Sigmoid colon (tissue), 7 donors: ENCODE data around the gene HK3. TPM values are rescaled to one million over a fixed set of nuclear protein-coding genes. Genes with fewer than 3 reads are reported as not detected.

Experiments used
- DNase-seq: peaks from one replicate; pipeline ENCODE4 v3.0.0-alpha.2; 2019
- H3K27ac ChIP-seq, 4 donors: fragments of 200-600 bp; sonication (generic); one replicate each; pipeline ENCODE4 v1.5.1; 2016 to 2019; ENCODE audit warnings: mild to moderate bottlenecking in 1 of 4
- H3K27me3 ChIP-seq, 3 donors: fragments of 200-600 bp; sonication (generic); one replicate each; pipeline ENCODE4 v1.5.1; 2019; ENCODE audit warnings: mild to moderate bottlenecking in 1 of 3
- H3K36me3 ChIP-seq, 4 donors: fragments of 200-600 bp; sonication (generic); one replicate each; pipeline ENCODE4 v1.5.1; 2016 to 2019
- H3K4me1 ChIP-seq, 4 donors: fragments of 200-600 bp; sonication (generic); one replicate each; pipeline ENCODE4 v1.5.1; 2017 to 2019
- H3K4me3 ChIP-seq, 4 donors: fragments of 200-600 bp; sonication (generic); one replicate each; pipeline ENCODE4 v1.5.1; 2017 to 2019; ENCODE audit warnings: mild to moderate bottlenecking in 2 of 4, moderate library complexity in 1 of 4
- H3K9me3 ChIP-seq, 4 donors: fragments of 200-600 bp in 3 of 4; sonication (generic) in 3 of 4; one replicate each; pipeline versions ENCODE4 v1.5.1 to v1.6.1; 2013 to 2019
- CTCF ChIP-seq, 4 experiments: fragments of 450-650 bp in 3 of 4; fragments of 200-600 bp in 1 of 4; IDR thresholded peaks; one replicate each; pipeline ENCODE4 v1.5.1; 2016 to 2019; ENCODE audit warnings: antibody characterized with exemption in 4 of 4, mild to moderate bottlenecking in 3 of 4, moderate library complexity in 2 of 4
- EP300 ChIP-seq, 4 donors: sonication (generic); formaldehyde crosslinking; IDR thresholded peaks; one replicate each; pipeline ENCODE4 v1.6.1; 2017; ENCODE audit warnings: antibody characterized with exemption in 4 of 4
- POLR2A ChIP-seq, 2 donors: fragments of 450-650 bp; IDR thresholded peaks; one replicate each; pipeline ENCODE4 v1.6.1; 2016; ENCODE audit warnings: antibody characterized with exemption in 2 of 2, mild to moderate bottlenecking in 2 of 2, moderate library complexity in 2 of 2
- POLR2AphosphoS5 ChIP-seq, 4 donors: sonication (generic); formaldehyde crosslinking; IDR thresholded peaks; one replicate each; pipeline ENCODE4 v1.6.1; 2017; ENCODE audit warnings: antibody characterized with exemption in 4 of 4
- WGBS, 2 donors: extraction: QIAGEN DNeasy Blood & Tissue Kit; methylation state at CpG; one replicate each; pipeline ENCODE4 v1.1.7; 2013; 5-methylcytosine and 5-hydroxymethylcytosine counted together
- intact Hi-C: fragments of 100-400 bp; cut with DNase I; formaldehyde crosslinking; loops from one replicate; pipeline ENCODE4 v1.15.1; 2023
- polyA plus RNA-seq, 3 donors: library from polyadenylated mRNA; stranded (reverse); fragments of 200-250 nt; gene quantifications; one replicate each; pipeline ENCODE4 v1.2.3, GENCODE V29; 2013
- total RNA-seq, 4 donors: library from RNA; depleted of rRNA; stranded (reverse); fragments of >200 nt; gene quantifications; one replicate each; pipeline ENCODE4 v1.1.0, GENCODE V29; 2016
- donor health status: healthy with polysubstance abuse.
- donor health status: Bipolar disorder and iron deficiency.
- donor health status: healthy.

Gene HK3
- total and polyA plus RNA-seq, 7 donors: 1.8 to 12.8 (median 8.6) TPM

- Histone ChIP-seq H3K9me3 (no peaks in the 10 kb centered on the region), H3K27me3 (no peaks in the 10 kb centered on the region), H3K27ac (no peak overlapping the region), H3K4me3 (no peak overlapping the region), H3K36me3 (no peaks in the 10 kb centered on the region), H3K4me1 (no peaks in the 10 kb centered on the region)
- DNase-seq: peak; percentile 48
- intact Hi-C loops: no loop called here
- no peak for TF ChIP-seq CTCF (IDR thresholded peaks at IDR 0.05)
- no peak for TF ChIP-seq POLR2A (IDR thresholded peaks at IDR 0.05)
- no peak for TF ChIP-seq POLR2AphosphoS5 (IDR thresholded peaks at IDR 0.05)
- TF ChIP-seq EP300 (IDR thresholded peaks at IDR 0.05): no peak
- 86 to 88% methylated on average over 28 of the region's 28 CpGs for WGBS, 2 donors
These were observed 11.8 kb downstream of the HK3 start for GRCh38 chr5:176887252-176887849.

GRCh38 chr5:176886336-176887251, 12.6 kb downstream of the HK3 start:
- H3K4me3 ChIP-seq: no peak overlapping the region
- H3K27me3 ChIP-seq: no peaks in the 10 kb centered on the region
- no peaks in the 10 kb centered on the region for H3K36me3 ChIP-seq
- no peaks in the 10 kb centered on the region for H3K9me3 ChIP-seq
- no peak overlapping the region for H3K27ac ChIP-seq
- no peaks in the 10 kb centered on the region for H3K4me1 ChIP-seq
- intact Hi-C loops: no loop called here
- 88 to 94% methylated on average over 13 of the region's 13 CpGs for WGBS, 2 donors
- TF ChIP-seq CTCF (IDR thresholded peaks at IDR 0.05) (no peak), POLR2A (IDR thresholded peaks at IDR 0.05) (no peak), EP300 (IDR thresholded peaks at IDR 0.05) (no peak), POLR2AphosphoS5 (IDR thresholded peaks at IDR 0.05) (no peak)
- DNase-seq: peak; percentile 53

GRCh38 chr5:176884571-176884890, 14.6 kb downstream of the HK3 start:
- no peaks in the 10 kb centered on the region for H3K4me1 ChIP-seq
- H3K27ac ChIP-seq: no peak overlapping the region
- H3K36me3 ChIP-seq: no peaks in the 10 kb centered on the region
- no peaks in the 10 kb centered on the region for H3K9me3 ChIP-seq
- H3K4me3 ChIP-seq: no peak overlapping the region
- WGBS, 2 donors: 46 to 68% methylated on average over 4 of the region's 4 CpGs
- no peak for TF ChIP-seq POLR2A (IDR thresholded peaks at IDR 0.05)
- no peak for TF ChIP-seq POLR2AphosphoS5 (IDR thresholded peaks at IDR 0.05)
- no peak for TF ChIP-seq EP300 (IDR thresholded peaks at IDR 0.05)
- TF ChIP-seq CTCF (IDR thresholded peaks at IDR 0.05): no peak
- H3K27me3 ChIP-seq: no peaks in the 10 kb centered on the region
- intact Hi-C loops: no loop called here
- no peak for DNase-seq

- H3K36me3 ChIP-seq: no peaks in the 10 kb centered on the region
- DNase-seq: no peak
- H3K27ac ChIP-seq: no peak overlapping the region
- intact Hi-C loops: no loop called here
- TF ChIP-seq CTCF (IDR thresholded peaks at IDR 0.05) (no peak), EP300 (IDR thresholded peaks at IDR 0.05) (no peak), POLR2A (IDR thresholded peaks at IDR 0.05) (no peak), POLR2AphosphoS5 (IDR thresholded peaks at IDR 0.05) (no peak)
- H3K4me3 ChIP-seq: no peak overlapping the region
- WGBS, 2 donors: 90 to 91% methylated on average over 17 of the region's 17 CpGs
- no peaks in the 10 kb centered on the region for H3K4me1 ChIP-seq
- H3K27me3 ChIP-seq: no peaks in the 10 kb centered on the region
- H3K9me3 ChIP-seq: no peaks in the 10 kb centered on the region
These were observed 15.2 kb downstream of the HK3 start for GRCh38 chr5:176883700-176884570.
